Pulmonary artery endothelial cell (primary cell): ENCODE measurements around the gene NIPBL. TPM values are rescaled to one million over a fixed set of nuclear protein-coding genes. Genes with fewer than 3 reads are reported as not detected.
"Not testable (repeated sequence)": the region's sequence is repeated elsewhere in the genome, so short reads cannot be mapped to it uniquely, and the experiment has no call there.

Source experiments
- DNase-seq: peaks from one replicate; pipeline ENCODE4 v3.0.0-alpha.2; 2011; ENCODE audit warnings: low read depth, low spot score
- total RNA-seq: library from RNA; depleted of rRNA; stranded (reverse); fragments of >200 nt; gene quantifications from 2 replicates; pipeline ENCODE4 v1.2.3, GENCODE V29; 2014

NIPBL gene
- total RNA-seq, 1 donor from 2014 or later = 24.0 TPM

GRCh38 chr5:36877667-36878391 is 1.3 kb downstream of the NIPBL start:
- DNase-seq = no peak

- DNase-seq = no peak
Observed at GRCh38 chr5:36878392-36879082, 2.0 kb downstream of the NIPBL start.

GRCh38 chr5:36879274-36880033 is 2.9 kb downstream of the NIPBL start:
- DNase-seq = no peak

GRCh38 chr5:36880761-36881160 is 4.2 kb downstream of the NIPBL start:
- no peak for DNase-seq

- no peak for DNase-seq
Observed at GRCh38 chr5:36881304-36881703, 4.7 kb downstream of the NIPBL start.

GRCh38 chr5:36881807-36882206 is 5.2 kb downstream of the NIPBL start:
- DNase-seq = no peak

- DNase-seq = no peak
Observed at GRCh38 chr5:36882250-36882649, 5.7 kb downstream of the NIPBL start.

GRCh38 chr5:36883894-36884462 is 7.4 kb downstream of the NIPBL start:
- DNase-seq = no peak

- no peak for DNase-seq
Observed at GRCh38 chr5:36885149-36885548, 8.6 kb downstream of the NIPBL start.

GRCh38 chr5:36885566-36886485 is 9.3 kb downstream of the NIPBL start:
- DNase-seq = no peak

GRCh38 chr5:36886791-36887190 is 10.2 kb downstream of the NIPBL start:
- DNase-seq = no peak

GRCh38 chr5:36887532-36887931 is 11.0 kb downstream of the NIPBL start:
- no peak for DNase-seq

- no peak for DNase-seq
Observed at GRCh38 chr5:36888303-36888702, 11.7 kb downstream of the NIPBL start.

GRCh38 chr5:36889264-36889663 is 12.7 kb downstream of the NIPBL start:
- DNase-seq = no peak

- no peak for DNase-seq
Observed at GRCh38 chr5:36891266-36891665, 14.7 kb downstream of the NIPBL start.

GRCh38 chr5:36892085-36892830 is 15.7 kb downstream of the NIPBL start:
- DNase-seq = not testable (repeated sequence)

- DNase-seq = no peak
Observed at GRCh38 chr5:36894954-36895353, 18.4 kb downstream of the NIPBL start.

GRCh38 chr5:36896476-36896875 is 19.9 kb downstream of the NIPBL start:
- no peak for DNase-seq

- DNase-seq = no peak
Observed at GRCh38 chr5:36897616-36898015, 21.0 kb downstream of the NIPBL start.

- DNase-seq = no peak
Observed at GRCh38 chr5:36899860-36900259, 23.3 kb downstream of the NIPBL start.
